Loucy (cell line): Measurements from ENCODE around the gene MRAP.

ENCODE experiments used
- CTCF ChIP-seq: fragments of 200-600 bp; sonication (generic); conservative IDR thresholded peaks from 2 replicates; pipeline ENCODE4 v1.5.1; 2014; ENCODE audit warnings: mild to moderate bottlenecking, antibody characterized with exemption, low read length
- EZH2phosphoT487 ChIP-seq: fragments of 200-600 bp; IDR thresholded peaks from 2 replicates; pipeline ENCODE4 v1.6.1; 2018; ENCODE audit warnings: antibody characterized with exemption, mild to moderate bottlenecking, moderate library complexity, borderline replicate concordance

- TF ChIP-seq CTCF, result no peak
- TF ChIP-seq EZH2phosphoT487, result no peak
Observed at GRCh38 chr21:32316361-32317215, 17.9 kb downstream of the MRAP start.
